ENCODE data around the gene PTCH1.

- no peak for TF ChIP-seq EZH2 (IDR thresholded peaks at IDR 0.05; ENCODE audit: low read length)
- TF ChIP-seq CTCF (optimal IDR thresholded peaks at IDR 0.05 in 1 of 3, IDR thresholded peaks at IDR 0.05 in 1 of 3, conservative IDR thresholded peaks at IDR 0.05 in 1 of 3; ENCODE audit: extremely low read depth in 1 of 3, insufficient read depth in 2 of 3, low read length in 3 of 3), result no peak
Observed at GRCh38 chr9:95457769-95458168, 59.0 kb downstream of the PTCH1 start.

Measured in keratinocyte (primary cell).